ENCODE measurements around the gene CD74.

GRCh38 chr5:150434464-150434863 is 21.8 kb upstream of the CD74 start:
- no peak for TF ChIP-seq POLR2A (IDR thresholded peaks at IDR 0.05)
- TF ChIP-seq CTCF (IDR thresholded peaks at IDR 0.05) = no peak

Data from prostate gland (tissue), 2 donors.